ENCODE data around the gene AQP12A.
"Not testable (repeated sequence)": the region's sequence is repeated elsewhere in the genome, so short reads cannot be mapped to it uniquely, and the experiment has no call there.

Gene AQP12A

GRCh38 chr2:240663546-240664190, 28.0 kb upstream of the AQP12A start:
- H3K9me3 ChIP-seq (ENCODE audit: control insufficient read depth, low read length), result no peaks in the 10 kb centered on the region
- WGBS, 2 experiments (ENCODE audit: insufficient coverage in 2 of 2), result 43 to 100% methylated on average over 1 to 4 of the region's 6 CpGs
- H3K4me3 ChIP-seq (ENCODE audit: extremely low read depth, insufficient read depth, low read length, poor library complexity, severe bottlenecking), result no peak overlapping the region
- no peaks in the 10 kb centered on the region for H3K36me3 ChIP-seq (ENCODE audit: control insufficient read depth, insufficient read depth, low read length)
- H3K27ac ChIP-seq (ENCODE audit: low read depth, low read length, severe bottlenecking), result no peak overlapping the region
- H3K4me1 ChIP-seq (ENCODE audit: control insufficient read depth, insufficient read depth, low read length, poor library complexity, severe bottlenecking), result no peaks in the 10 kb centered on the region

- no peaks in the 10 kb centered on the region for H3K4me1 ChIP-seq (ENCODE audit: control insufficient read depth, insufficient read depth, low read length, poor library complexity, severe bottlenecking)
- H3K9me3 ChIP-seq (ENCODE audit: control insufficient read depth, low read length), result no peaks in the 10 kb centered on the region
- no peak overlapping the region for H3K27ac ChIP-seq (ENCODE audit: low read depth, low read length, severe bottlenecking)
- H3K4me3 ChIP-seq (ENCODE audit: extremely low read depth, insufficient read depth, low read length, poor library complexity, severe bottlenecking), result no peak overlapping the region
- 83% methylated on average over 1 of the region's 1 CpG; no CpG with 5 or more reads in 1 of the 2 experiments for WGBS, 2 experiments (ENCODE audit: insufficient coverage in 2 of 2)
- H3K36me3 ChIP-seq (ENCODE audit: control insufficient read depth, insufficient read depth, low read length), result no peaks in the 10 kb centered on the region
These were observed 27.0 kb upstream of the AQP12A start for GRCh38 chr2:240664622-240665021.

- H3K36me3 ChIP-seq (ENCODE audit: control insufficient read depth, insufficient read depth, low read length), result no peaks in the 10 kb centered on the region
- H3K4me3 ChIP-seq (ENCODE audit: extremely low read depth, insufficient read depth, low read length, poor library complexity, severe bottlenecking), result no peak overlapping the region
- 73 to 88% methylated on average over 6 to 7 of the region's 7 CpGs for WGBS, 2 experiments (ENCODE audit: insufficient coverage in 2 of 2)
- H3K9me3 ChIP-seq (ENCODE audit: control insufficient read depth, low read length), result no peaks in the 10 kb centered on the region
- no peak overlapping the region for H3K27ac ChIP-seq (ENCODE audit: low read depth, low read length, severe bottlenecking)
- H3K4me1 ChIP-seq (ENCODE audit: control insufficient read depth, insufficient read depth, low read length, poor library complexity, severe bottlenecking), result no peaks in the 10 kb centered on the region
These were observed 21.3 kb upstream of the AQP12A start for GRCh38 chr2:240670402-240670801.

- 89 to 91% methylated on average over 3 to 4 of the region's 4 CpGs for WGBS, 2 experiments (ENCODE audit: insufficient coverage in 2 of 2)
- no peaks in the 10 kb centered on the region for H3K4me1 ChIP-seq (ENCODE audit: control insufficient read depth, insufficient read depth, low read length, poor library complexity, severe bottlenecking)
- H3K27ac ChIP-seq (ENCODE audit: low read depth, low read length, severe bottlenecking), result no peak overlapping the region
- no peak overlapping the region for H3K4me3 ChIP-seq (ENCODE audit: extremely low read depth, insufficient read depth, low read length, poor library complexity, severe bottlenecking)
- no peaks in the 10 kb centered on the region for H3K9me3 ChIP-seq (ENCODE audit: control insufficient read depth, low read length)
- no peaks in the 10 kb centered on the region for H3K36me3 ChIP-seq (ENCODE audit: control insufficient read depth, insufficient read depth, low read length)
These were observed 20.7 kb upstream of the AQP12A start for GRCh38 chr2:240670950-240671349.

- 93% methylated on average over 44 to 45 of the region's 46 CpGs for WGBS, 2 experiments (ENCODE audit: insufficient coverage in 2 of 2)
- Histone ChIP-seq H3K36me3 (ENCODE audit: control insufficient read depth, insufficient read depth, low read length) (no peaks in the 10 kb centered on the region), H3K27ac (ENCODE audit: low read depth, low read length, severe bottlenecking) (no peak overlapping the region), H3K9me3 (ENCODE audit: control insufficient read depth, low read length) (no peaks in the 10 kb centered on the region), H3K4me1 (ENCODE audit: control insufficient read depth, insufficient read depth, low read length, poor library complexity, severe bottlenecking) (no peaks in the 10 kb centered on the region), H3K4me3 (ENCODE audit: extremely low read depth, insufficient read depth, low read length, poor library complexity, severe bottlenecking) (no peak overlapping the region)
These were observed 19.5 kb upstream of the AQP12A start for GRCh38 chr2:240672076-240672700.

GRCh38 chr2:240672701-240673190, 18.9 kb upstream of the AQP12A start:
- H3K4me3 ChIP-seq (ENCODE audit: extremely low read depth, insufficient read depth, low read length, poor library complexity, severe bottlenecking), result no peak overlapping the region
- H3K27ac ChIP-seq (ENCODE audit: low read depth, low read length, severe bottlenecking), result no peak overlapping the region
- H3K36me3 ChIP-seq (ENCODE audit: control insufficient read depth, insufficient read depth, low read length), result no peaks in the 10 kb centered on the region
- WGBS, 2 experiments (ENCODE audit: insufficient coverage in 2 of 2), result 81 to 84% methylated on average over 39 to 55 of the region's 55 CpGs
- H3K9me3 ChIP-seq (ENCODE audit: control insufficient read depth, low read length), result no peaks in the 10 kb centered on the region
- no peaks in the 10 kb centered on the region for H3K4me1 ChIP-seq (ENCODE audit: control insufficient read depth, insufficient read depth, low read length, poor library complexity, severe bottlenecking)

- not testable (repeated sequence) for H3K4me1 ChIP-seq (ENCODE audit: control insufficient read depth, insufficient read depth, low read length, poor library complexity, severe bottlenecking); H3K36me3 ChIP-seq (ENCODE audit: control insufficient read depth, insufficient read depth, low read length); H3K4me3 ChIP-seq (ENCODE audit: extremely low read depth, insufficient read depth, low read length, poor library complexity, severe bottlenecking); H3K27ac ChIP-seq (ENCODE audit: low read depth, low read length, severe bottlenecking); H3K9me3 ChIP-seq (ENCODE audit: control insufficient read depth, low read length)
- 69 to 75% methylated on average over 2 to 5 of the region's 16 CpGs for whole genome bisulfite sequencing, 2 experiments (ENCODE audit: insufficient coverage in 2 of 2)
These were observed 17.0 kb upstream of the AQP12A start for GRCh38 chr2:240674461-240675184.

GRCh38 chr2:240675345-240675744, 16.3 kb upstream of the AQP12A start:
- not testable (repeated sequence) for H3K4me1 ChIP-seq (ENCODE audit: control insufficient read depth, insufficient read depth, low read length, poor library complexity, severe bottlenecking); H3K27ac ChIP-seq (ENCODE audit: low read depth, low read length, severe bottlenecking); H3K4me3 ChIP-seq (ENCODE audit: extremely low read depth, insufficient read depth, low read length, poor library complexity, severe bottlenecking); H3K36me3 ChIP-seq (ENCODE audit: control insufficient read depth, insufficient read depth, low read length); H3K9me3 ChIP-seq (ENCODE audit: control insufficient read depth, low read length)
- no CpG with 5 or more reads among the region's 24 CpGs for WGBS, 2 experiments (ENCODE audit: insufficient coverage in 2 of 2)

- WGBS, 2 experiments (ENCODE audit: insufficient coverage in 2 of 2), result no CpG with 5 or more reads among the region's 14 CpGs
- H3K9me3 ChIP-seq (ENCODE audit: control insufficient read depth, low read length); H3K36me3 ChIP-seq (ENCODE audit: control insufficient read depth, insufficient read depth, low read length); H3K4me1 ChIP-seq (ENCODE audit: control insufficient read depth, insufficient read depth, low read length, poor library complexity, severe bottlenecking); H3K4me3 ChIP-seq (ENCODE audit: extremely low read depth, insufficient read depth, low read length, poor library complexity, severe bottlenecking); H3K27ac ChIP-seq (ENCODE audit: low read depth, low read length, severe bottlenecking): not testable (repeated sequence)
These were observed 13.6 kb upstream of the AQP12A start for GRCh38 chr2:240678043-240678442.

- WGBS, 2 experiments (ENCODE audit: insufficient coverage in 2 of 2), result no CpG with 5 or more reads among the region's 19 CpGs
- H3K36me3 ChIP-seq (ENCODE audit: control insufficient read depth, insufficient read depth, low read length); H3K27ac ChIP-seq (ENCODE audit: low read depth, low read length, severe bottlenecking); H3K4me1 ChIP-seq (ENCODE audit: control insufficient read depth, insufficient read depth, low read length, poor library complexity, severe bottlenecking); H3K4me3 ChIP-seq (ENCODE audit: extremely low read depth, insufficient read depth, low read length, poor library complexity, severe bottlenecking); H3K9me3 ChIP-seq (ENCODE audit: control insufficient read depth, low read length): not testable (repeated sequence)
These were observed 12.8 kb upstream of the AQP12A start for GRCh38 chr2:240678909-240679308.

- not testable (repeated sequence) for H3K4me1 ChIP-seq (ENCODE audit: control insufficient read depth, insufficient read depth, low read length, poor library complexity, severe bottlenecking); H3K27ac ChIP-seq (ENCODE audit: low read depth, low read length, severe bottlenecking); H3K9me3 ChIP-seq (ENCODE audit: control insufficient read depth, low read length); H3K4me3 ChIP-seq (ENCODE audit: extremely low read depth, insufficient read depth, low read length, poor library complexity, severe bottlenecking); H3K36me3 ChIP-seq (ENCODE audit: control insufficient read depth, insufficient read depth, low read length)
- no CpG with 5 or more reads among the region's 11 CpGs for WGBS, 2 experiments (ENCODE audit: insufficient coverage in 2 of 2)
These were observed 11.5 kb upstream of the AQP12A start for GRCh38 chr2:240680185-240680584.
